Right cardiac atrium (tissue), 5 donors: ENCODE results near the gene ATP9A. TPM values are rescaled to one million over a fixed set of nuclear protein-coding genes. Genes with fewer than 3 reads are reported as not detected.
"Not testable (repeated sequence)": the region's sequence is repeated elsewhere in the genome, so short reads cannot be mapped to it uniquely, and the experiment has no call there.

ENCODE experiments used
- ATAC-seq, 2 donors: fragments of 200-7000 bp; cut with Tn5 transposase; one replicate each; pipeline versions ENCODE4 v1.8.0 to v1.9.1; 2020; ENCODE audit warnings: moderate library complexity in 2 of 2, mild to moderate bottlenecking in 1 of 2
- DNase-seq, 3 donors: peaks; one replicate each; pipeline ENCODE4 v3.0.0-alpha.2; 2020
- H3K27ac ChIP-seq: one replicate; pipeline ENCODE4 v1.5.1; 2013; ENCODE audit warnings: mild to moderate bottlenecking, low read length, control low read depth, moderate library complexity
- H3K27me3 ChIP-seq: one replicate; pipeline ENCODE4 v1.6.1; 2013; ENCODE audit not compliant: control insufficient read depth, insufficient read depth
- H3K4me1 ChIP-seq: one replicate; pipeline ENCODE4 v1.6.1; 2013; ENCODE audit warnings: low read length; ENCODE audit not compliant: control insufficient read depth, insufficient read depth
- H3K4me3 ChIP-seq: one replicate; pipeline ENCODE4 v1.5.1; 2013; ENCODE audit warnings: low read length, control low read depth
- H3K9me3 ChIP-seq: one replicate; pipeline ENCODE4 v1.6.1; 2013; ENCODE audit warnings: low read length; ENCODE audit not compliant: control insufficient read depth
- whole genome bisulfite sequencing: extraction: QIAGEN DNeasy Blood & Tissue Kit; methylation state at CpG from one replicate; pipeline ENCODE4 v1.1.7; 2013; 5-methylcytosine and 5-hydroxymethylcytosine counted together
- intact Hi-C, 4 donors: fragments of 100-400 bp; cut with DNase I; formaldehyde crosslinking; loops; one replicate each; pipeline versions ENCODE4 v1.11.0 to v1.14.0; 2022 to 2023
- polyA plus RNA-seq: library from polyadenylated mRNA; stranded (reverse); fragments of 200-250 nt; gene quantifications from one replicate; pipeline ENCODE4 v1.2.3, GENCODE V29; 2013
- total RNA-seq, 4 donors: library from RNA; stranded (reverse); fragmentation: NEBNext Ultra II Directional; extraction: Animal tissue kit (Norgen Biotek cat#: 25700); gene quantifications; one replicate each; pipeline ENCODE4 v1.2.1, GENCODE V29; 2021
- donor health status: healthy with polysubstance abuse.
- donor health status: DM: no; HTN: yes; CAD: no.
- donor health status: DM: no; HTN: no; CAD: no.
- donor health status: DM: no; HTN: yes; CAD: no; lungs with severe emphysema.
- donor health status: DM: yes; HTN: yes; CAD: no.

Gene ATP9A
- total and polyA plus RNA-seq, 5 donors, result 6.2 to 23.9 (median 19.4) TPM

DNA sequence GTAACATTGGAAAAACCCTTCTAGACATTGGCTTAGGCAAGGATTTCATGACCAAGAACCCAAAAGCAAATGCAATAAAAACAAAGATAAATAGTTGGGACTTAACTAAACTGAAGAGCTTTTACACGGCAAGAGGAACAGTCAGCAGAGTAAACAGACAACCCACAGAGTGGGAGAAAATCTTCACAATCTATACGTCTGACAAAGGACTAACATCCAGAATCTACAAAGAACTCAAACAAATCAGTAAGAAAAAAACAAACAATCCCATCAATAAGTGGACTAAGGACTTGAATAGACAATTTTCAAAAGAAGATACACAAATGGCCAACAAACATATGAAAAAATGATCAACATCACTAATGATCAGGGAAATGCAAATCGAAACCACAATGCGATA, 45.9 kb downstream of the ATP9A start:
- DNase-seq, intact Hi-C loops, H3K4me3 ChIP-seq, H3K27ac ChIP-seq, ATAC-seq, H3K4me1 ChIP-seq, H3K9me3 ChIP-seq, H3K27me3 ChIP-seq: not testable (repeated sequence)
- WGBS, result 94% methylated on average over 4 of the region's 4 CpGs

DNA sequence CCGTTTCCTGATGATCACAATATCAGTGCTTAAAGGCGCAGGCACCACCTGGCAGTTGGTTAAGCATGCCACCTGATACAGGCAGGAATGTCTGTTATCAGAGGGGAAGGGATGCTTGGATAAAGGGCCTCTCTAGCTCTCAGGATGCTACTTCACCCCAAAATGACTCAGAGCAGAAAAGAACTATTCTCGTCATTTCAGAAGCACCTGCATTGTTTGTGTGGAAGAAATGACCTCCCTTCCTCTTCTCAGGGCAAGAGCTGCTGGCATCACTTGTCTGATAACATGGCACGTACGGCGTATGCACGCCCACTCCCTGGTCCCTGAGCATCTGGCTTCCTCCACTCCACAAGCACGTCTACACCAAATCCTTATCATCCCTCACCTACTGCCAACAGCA, 47.3 kb downstream of the ATP9A start:
- no peak for ATAC-seq
- Histone ChIP-seq H3K27ac (no peak overlapping the region), H3K4me1 (no peaks in the 10 kb centered on the region), H3K4me3 (no peak overlapping the region), H3K27me3 (no peaks in the 10 kb centered on the region), H3K9me3 (no peaks in the 10 kb centered on the region)
- intact Hi-C loops, result no loop called here
- DNase-seq, result no peak
- 75% methylated on average over 8 of the region's 8 CpGs for WGBS

DNA sequence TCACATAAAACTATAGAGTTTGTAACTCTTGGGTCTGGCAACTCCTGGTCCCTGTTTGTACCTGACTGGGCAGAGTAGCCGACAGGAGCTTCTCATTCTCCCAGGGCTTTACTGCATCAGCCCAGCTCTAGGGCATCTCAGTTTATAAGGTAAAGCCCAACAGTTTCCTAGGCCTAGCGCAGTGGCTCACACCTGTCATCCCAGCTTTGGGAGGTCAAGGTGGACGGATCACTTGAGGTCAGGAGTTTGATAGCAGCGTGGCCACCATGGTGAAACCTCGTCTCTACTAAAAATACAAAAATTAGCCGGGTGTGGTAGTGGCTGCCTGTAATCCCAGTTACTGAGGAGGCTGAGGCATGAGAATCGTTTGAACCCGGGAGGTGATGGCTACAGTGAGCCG, 47.8 kb downstream of the ATP9A start:
- WGBS, result 91% methylated on average over 9 of the region's 9 CpGs
- H3K9me3 ChIP-seq, result no peaks in the 10 kb centered on the region
- H3K27me3 ChIP-seq, result no peaks in the 10 kb centered on the region
- H3K4me1 ChIP-seq, result no peaks in the 10 kb centered on the region
- intact Hi-C loops, result no loop called here
- ATAC-seq (no peak), DNase-seq (no peak)
- H3K4me3 ChIP-seq, result no peak overlapping the region
- no peak overlapping the region for H3K27ac ChIP-seq

DNA sequence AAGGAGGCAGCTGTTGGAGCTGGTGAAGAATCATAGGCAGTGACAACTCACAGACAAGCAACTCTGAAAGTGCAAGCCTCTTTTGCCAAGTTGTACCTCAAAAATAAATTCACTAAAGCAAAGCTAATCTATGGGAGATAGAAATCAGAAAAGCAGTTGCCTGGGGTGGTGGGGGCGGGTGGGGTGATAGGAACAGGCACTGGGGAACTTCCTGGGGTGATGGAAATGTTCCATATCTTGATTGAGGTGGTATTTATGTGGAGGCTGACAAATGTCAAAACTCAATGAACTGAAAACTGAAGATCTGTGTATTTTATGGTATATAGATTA, 52.4 kb downstream of the ATP9A start:
- Histone ChIP-seq H3K9me3 (no peaks in the 10 kb centered on the region), H3K27me3 (no peaks in the 10 kb centered on the region), H3K27ac (no peak overlapping the region), H3K4me3 (no peak overlapping the region), H3K4me1 (no peaks in the 10 kb centered on the region)
- ATAC-seq (no peak), DNase-seq (no peak)
- intact Hi-C loops, result no loop called here
- WGBS, result 85% methylated on average over 1 of the region's 1 CpG

DNA sequence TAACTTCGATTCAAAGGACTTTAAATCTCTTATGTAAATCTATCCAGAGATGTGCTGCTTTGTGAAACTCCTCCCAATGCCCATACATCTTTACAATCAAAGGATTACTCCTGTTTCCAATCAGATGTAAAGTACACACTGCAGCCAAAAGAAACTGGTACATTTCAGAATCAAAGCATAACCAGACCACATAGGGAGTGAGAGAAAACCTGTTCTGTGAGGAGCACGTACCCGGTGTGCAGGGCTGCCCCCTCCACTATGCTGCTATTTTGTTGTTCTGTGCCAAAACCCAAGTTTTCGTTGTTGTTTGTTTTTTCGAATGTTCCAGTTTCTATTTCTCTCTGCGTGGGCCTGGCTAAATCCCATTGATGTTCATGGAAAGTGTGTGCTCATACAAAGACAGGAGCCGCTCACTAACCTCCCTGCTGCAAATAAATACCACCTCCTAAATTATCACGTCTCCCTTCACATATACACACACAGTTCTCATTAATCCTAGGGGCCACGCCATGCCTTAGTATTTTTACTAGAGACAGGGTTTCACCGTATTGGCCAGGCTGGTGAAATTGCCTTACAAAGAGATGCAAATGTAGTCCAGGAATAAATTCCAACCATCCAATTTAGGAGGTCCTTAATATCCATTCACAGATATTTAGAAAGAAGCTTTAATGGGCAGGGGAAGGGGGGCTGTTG, 52.9 kb downstream of the ATP9A start:
- no peaks in the 10 kb centered on the region for H3K9me3 ChIP-seq
- intact Hi-C loops, result no loop called here
- no peak overlapping the region for H3K27ac ChIP-seq
- WGBS, result 78% methylated on average over 10 of the region's 10 CpGs
- H3K27me3 ChIP-seq, result no peaks in the 10 kb centered on the region
- H3K4me1 ChIP-seq, result no peaks in the 10 kb centered on the region
- ATAC-seq (no peak), DNase-seq (no peak)
- no peak overlapping the region for H3K4me3 ChIP-seq

DNA sequence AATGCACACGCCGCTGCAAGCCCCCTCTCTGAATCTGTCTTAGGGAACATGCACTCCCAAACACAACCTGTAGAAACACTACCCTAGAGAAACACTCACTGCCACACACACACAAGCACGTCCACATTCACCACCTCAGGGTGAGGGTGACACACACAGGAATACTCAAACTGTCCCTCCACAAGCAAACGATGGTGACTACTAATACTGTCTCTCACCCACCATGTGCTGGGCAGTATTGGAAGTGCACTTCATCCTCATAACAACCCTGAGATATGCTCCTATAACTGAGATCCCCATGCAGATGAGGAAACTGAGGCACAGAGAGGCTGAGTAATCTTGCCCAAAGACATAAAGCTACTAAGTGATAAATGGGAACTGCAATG, 55.0 kb downstream of the ATP9A start:
- no peak overlapping the region for H3K4me3 ChIP-seq
- DNase-seq (no peak), ATAC-seq (no peak)
- intact Hi-C loops, result no loop called here
- no peaks in the 10 kb centered on the region for H3K4me1 ChIP-seq
- H3K9me3 ChIP-seq, result no peaks in the 10 kb centered on the region
- 86% methylated on average over 4 of the region's 4 CpGs for WGBS
- no peaks in the 10 kb centered on the region for H3K27me3 ChIP-seq
- H3K27ac ChIP-seq, result no peak overlapping the region

DNA sequence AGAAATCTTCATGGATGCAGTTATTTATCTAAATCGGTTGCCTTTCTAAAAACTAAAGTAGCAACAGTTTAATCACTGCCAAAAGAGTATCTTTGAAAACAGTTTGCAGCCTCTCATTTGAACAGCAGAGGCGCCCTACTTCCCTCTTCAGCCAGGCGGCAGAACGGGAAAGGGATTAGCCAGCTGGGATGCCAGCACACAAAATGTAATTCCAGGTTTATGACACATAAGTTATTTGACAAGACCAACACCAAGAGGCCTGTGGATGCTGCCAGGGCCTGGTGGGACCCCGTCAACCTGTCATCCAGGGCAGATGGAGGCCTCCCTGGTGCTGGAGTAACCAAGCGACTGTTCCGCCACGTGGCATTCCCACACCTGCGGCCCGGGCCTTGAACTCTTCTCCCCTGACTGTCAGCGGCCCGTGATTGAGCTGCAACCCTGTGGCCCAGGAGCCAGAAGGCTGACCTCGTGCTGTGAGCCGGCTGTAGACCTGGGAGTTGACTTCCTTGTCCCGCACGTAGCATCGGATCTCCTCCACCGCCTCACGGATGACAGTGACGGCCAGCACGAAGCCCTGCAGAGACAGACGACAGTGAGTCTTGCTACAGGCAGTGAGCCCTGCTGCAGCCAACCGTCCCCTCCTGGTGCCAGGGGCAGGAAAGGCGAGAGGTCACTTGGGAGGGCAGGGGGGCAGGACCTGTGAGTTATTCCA, 55.5 kb downstream of the ATP9A start:
- 72% methylated on average over 24 of the region's 24 CpGs for WGBS
- no peak for ATAC-seq
- Histone ChIP-seq H3K4me3 (no peak overlapping the region), H3K4me1 (no peaks in the 10 kb centered on the region), H3K27ac (no peak overlapping the region), H3K27me3 (no peaks in the 10 kb centered on the region), H3K9me3 (no peaks in the 10 kb centered on the region)
- no peak for DNase-seq
- intact Hi-C loops, result no loop called here

DNA sequence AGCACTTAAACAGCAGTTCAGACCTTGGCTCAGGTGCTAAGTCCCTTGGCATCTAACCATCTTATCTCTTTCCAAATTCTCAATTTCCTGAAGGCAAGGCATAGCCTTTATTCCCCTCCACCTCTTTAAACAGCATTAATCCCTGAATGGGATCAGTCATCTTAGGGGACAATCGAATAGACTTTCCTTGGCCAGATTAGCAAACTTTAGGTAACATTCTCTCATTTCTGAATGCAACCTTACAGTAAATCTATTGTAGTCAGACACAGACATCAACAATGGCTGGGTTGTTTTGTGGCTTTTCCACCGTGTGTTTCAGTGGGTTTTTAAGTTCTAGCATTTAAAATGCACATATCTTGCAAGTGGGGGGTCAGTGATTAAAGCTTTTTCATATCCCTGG, 56.8 kb downstream of the ATP9A start:
- 91% methylated on average over 2 of the region's 2 CpGs for WGBS
- Histone ChIP-seq H3K27ac (no peak overlapping the region), H3K4me3 (no peak overlapping the region), H3K27me3 (no peaks in the 10 kb centered on the region), H3K4me1 (no peaks in the 10 kb centered on the region), H3K9me3 (no peaks in the 10 kb centered on the region)
- DNase-seq (no peak), ATAC-seq (no peak)
- intact Hi-C loops, result no loop called here

DNA sequence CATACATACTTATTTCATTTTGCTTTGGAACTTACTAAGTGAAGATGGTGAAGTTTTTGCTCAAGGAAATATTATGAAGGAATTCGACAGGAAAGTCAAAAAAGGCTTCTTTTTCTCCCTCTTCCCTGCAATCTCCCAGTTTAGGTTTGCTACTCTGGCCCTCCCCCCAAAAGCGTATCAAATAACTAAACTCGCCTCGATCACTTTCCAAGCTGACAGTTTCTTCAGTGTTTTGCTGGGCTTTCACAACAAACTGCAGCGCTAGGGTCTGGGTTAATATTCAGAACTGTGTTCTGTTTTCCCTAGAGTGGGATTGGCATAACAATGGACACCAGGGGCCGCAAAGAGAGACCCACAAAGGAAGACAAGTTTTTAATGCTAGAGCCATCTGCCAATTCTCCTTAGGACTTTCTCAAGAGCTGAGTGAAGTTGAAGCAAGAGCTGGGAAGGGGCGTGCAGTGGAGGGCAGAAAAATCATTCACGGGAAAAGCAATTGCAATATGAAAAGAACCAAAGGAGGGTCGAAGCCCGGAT, 57.8 kb downstream of the ATP9A start:
- ATAC-seq, result no peak
- intact Hi-C loops, result no loop called here
- H3K27me3 ChIP-seq, result no peaks in the 10 kb centered on the region
- WGBS, result 75% methylated on average over 10 of the region's 10 CpGs
- no peak overlapping the region for H3K4me3 ChIP-seq
- no peak overlapping the region for H3K27ac ChIP-seq
- H3K9me3 ChIP-seq, result no peaks in the 10 kb centered on the region
- no peak for DNase-seq
- no peaks in the 10 kb centered on the region for H3K4me1 ChIP-seq

DNA sequence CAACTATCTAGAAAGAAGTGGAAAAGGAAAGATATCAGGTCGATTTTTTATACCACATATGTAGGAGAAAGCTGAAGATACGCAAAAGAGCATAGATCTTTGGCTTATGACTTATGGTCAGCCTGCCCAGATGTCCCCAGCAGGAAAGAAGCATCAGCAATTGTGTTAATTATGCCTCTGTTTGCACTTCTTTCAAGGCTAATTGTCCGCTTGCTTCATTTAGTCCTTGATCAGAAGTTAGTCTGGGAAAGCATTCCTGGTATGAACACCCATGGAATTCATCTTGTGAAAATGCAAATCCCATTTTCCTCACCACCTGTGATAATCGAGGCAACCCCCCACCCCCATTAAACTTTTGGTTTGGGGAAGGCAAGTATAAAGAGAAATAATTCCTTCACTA, 62.8 kb downstream of the ATP9A start:
- no peak overlapping the region for H3K4me3 ChIP-seq
- 64% methylated on average over 4 of the region's 4 CpGs for WGBS
- H3K27ac ChIP-seq, result no peak overlapping the region
- no peak for DNase-seq
- H3K4me1 ChIP-seq, result no peaks in the 10 kb centered on the region
- H3K27me3 ChIP-seq, result no peaks in the 10 kb centered on the region
- no peak for ATAC-seq
- H3K9me3 ChIP-seq, result no peaks in the 10 kb centered on the region
- intact Hi-C loops, result no loop called here

DNA sequence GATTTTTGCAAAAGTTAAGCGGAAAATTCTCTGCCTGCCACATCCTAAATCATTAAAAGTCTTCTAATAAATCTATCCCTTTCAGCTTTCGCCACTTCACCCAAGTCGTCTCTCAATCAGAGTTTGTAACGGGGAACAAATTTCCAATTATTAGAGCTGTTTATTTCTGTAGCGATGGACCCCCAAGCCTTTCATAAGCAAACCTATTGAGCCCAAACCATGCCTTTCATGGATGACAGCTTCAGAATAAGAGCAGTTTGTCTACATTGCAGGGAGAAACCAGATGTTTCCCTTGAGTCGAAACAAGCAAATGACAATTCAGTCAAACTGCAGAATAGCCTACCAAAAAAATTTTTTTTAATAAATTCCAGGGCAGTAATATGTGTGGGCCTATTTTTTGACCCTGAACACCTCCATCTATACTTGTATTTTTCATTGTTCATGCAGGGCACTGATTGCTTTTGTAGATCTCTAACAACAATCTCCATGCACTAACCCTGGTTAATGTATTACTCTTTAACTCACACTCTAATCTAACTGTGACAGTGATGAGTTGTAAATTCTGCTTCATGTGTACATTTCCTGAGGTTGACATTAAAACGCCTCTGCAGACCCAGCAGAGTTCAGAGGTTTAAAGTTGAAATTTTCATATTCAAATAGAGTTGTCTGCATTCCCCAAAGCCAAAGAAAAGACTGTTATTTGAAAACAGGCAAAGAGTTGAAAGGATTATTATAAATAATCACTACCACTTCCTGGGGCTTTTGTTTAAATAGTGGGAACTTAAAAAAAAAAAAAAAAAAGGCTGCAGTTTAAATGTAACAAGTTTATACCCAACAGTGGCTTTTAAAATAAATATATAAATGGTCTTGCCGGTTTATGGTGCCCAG, 64.5 kb downstream of the ATP9A start:
- DNase-seq (no peak), ATAC-seq (no peak)
- H3K4me3 ChIP-seq, result no peak overlapping the region
- no peaks in the 10 kb centered on the region for H3K9me3 ChIP-seq
- intact Hi-C loops, result no loop called here
- 85% methylated on average over 8 of the region's 8 CpGs for WGBS
- H3K27ac ChIP-seq, result no peak overlapping the region
- H3K4me1 ChIP-seq, result no peaks in the 10 kb centered on the region
- H3K27me3 ChIP-seq, result no peaks in the 10 kb centered on the region
